Hepatocyte (in vitro differentiated cells): Measurements from ENCODE around the gene CNTN4. TPM values are rescaled to one million over a fixed set of nuclear protein-coding genes. Genes with fewer than 3 reads are reported as not detected.

Experiments
- DNase-seq: peaks from one replicate; pipeline ENCODE4 v3.0.0-alpha.2; 2016; ENCODE audit warnings: low spot score
- H2AFZ ChIP-seq: fragments of 200-600 bp; sonication (generic); 2 replicates; pipeline ENCODE4 v1.6.0; 2016; ENCODE audit warnings: antibody characterized with exemption, mild to moderate bottlenecking
- H3K27ac ChIP-seq: fragments of 200-600 bp; sonication (generic); 2 replicates; pipeline ENCODE4 v1.5.1; 2016; ENCODE audit warnings: mild to moderate bottlenecking
- H3K27me3 ChIP-seq: fragments of 200-600 bp; sonication (generic); 2 replicates; pipeline ENCODE4 v1.6.1; 2016
- H3K36me3 ChIP-seq: fragments of 200-600 bp; sonication (generic); replicated peaks from 2 replicates; pipeline ENCODE4 v1.5.1; 2016; ENCODE audit warnings: low read depth; ENCODE audit not compliant: insufficient read depth
- H3K4me1 ChIP-seq: fragments of 200-600 bp; sonication (generic); 2 replicates; pipeline ENCODE4 v1.5.1; 2016; ENCODE audit warnings: mild to moderate bottlenecking, moderate library complexity; ENCODE audit not compliant: insufficient read depth
- H3K4me2 ChIP-seq: fragments of 200-600 bp; sonication (generic); 2 replicates; pipeline ENCODE4 v1.6.0; 2016
- H3K4me3 ChIP-seq: fragments of 200-600 bp; sonication (generic); 2 replicates; pipeline ENCODE4 v1.5.1; 2016; ENCODE audit warnings: mild to moderate bottlenecking
- H3K79me2 ChIP-seq: fragments of 200-600 bp; sonication (generic); 2 replicates; pipeline ENCODE4 v1.6.0; 2017; ENCODE audit warnings: mild to moderate bottlenecking
- H3K9me2 ChIP-seq: fragments of 200-600 bp; sonication (generic); replicated peaks from 2 replicates; pipeline ENCODE4 v1.6.0; 2017; ENCODE audit warnings: mild to moderate bottlenecking; ENCODE audit not compliant: insufficient read depth
- H3K9me3 ChIP-seq: fragments of 200-600 bp; sonication (generic); 2 replicates; pipeline ENCODE4 v1.5.1; 2016; ENCODE audit warnings: low read depth, mild to moderate bottlenecking
- H4K20me1 ChIP-seq: fragments of 200-600 bp; sonication (generic); 2 replicates; pipeline ENCODE4 v1.6.0; 2016; ENCODE audit warnings: mild to moderate bottlenecking; ENCODE audit not compliant: insufficient read depth, poor library complexity, severe bottlenecking
- EZH2 ChIP-seq: fragments of 200-600 bp; sonication (generic); IDR thresholded peaks from 2 replicates; pipeline ENCODE4 v1.6.1; 2016; ENCODE audit warnings: antibody characterized with exemption, mild to moderate bottlenecking, borderline replicate concordance
- EZH2phosphoT487 ChIP-seq: fragments of 200-600 bp; sonication (generic); IDR thresholded peaks from one replicate; pipeline ENCODE4 v1.6.1; 2018; ENCODE audit warnings: antibody characterized with exemption, mild to moderate bottlenecking, low read depth, moderate library complexity; ENCODE audit not compliant: unreplicated experiment, severe bottlenecking
- WGBS: methylation state at CpG from one replicate; pipeline ENCODE4 v1.1.6; 2016; ENCODE audit warnings: low lambda C conversion rate; ENCODE audit errors: missing lambda C conversion rate; 5-methylcytosine and 5-hydroxymethylcytosine counted together
- polyA plus RNA-seq: library from polyadenylated mRNA; unstranded; fragments of >200 nt; fragmentation: Nextera tagmentation; extraction: Ambion mirVana; gene quantifications from 2 replicates; pipeline ENCODE4 v1.2.1, GENCODE V29; 2016
- total RNA-seq: library from RNA; depleted of rRNA; stranded (reverse); fragments of >200 nt; gene quantifications from 2 replicates; pipeline ENCODE4 v1.2.3, GENCODE V29; 2014
- TF ChIP-seq, protein P1 (sequence below): fragments of 200-600 bp; sonication (generic); IDR thresholded peaks from 2 replicates; pipeline ENCODE4 v1.5.1; 2016; ENCODE audit warnings: antibody characterized with exemption, mild to moderate bottlenecking; ENCODE audit not compliant: poor library complexity

The CNTN4 gene
- total and polyA plus RNA-seq, 2 experiments from 2014 or later, result 17.6 to 30.3 TPM

DNA sequence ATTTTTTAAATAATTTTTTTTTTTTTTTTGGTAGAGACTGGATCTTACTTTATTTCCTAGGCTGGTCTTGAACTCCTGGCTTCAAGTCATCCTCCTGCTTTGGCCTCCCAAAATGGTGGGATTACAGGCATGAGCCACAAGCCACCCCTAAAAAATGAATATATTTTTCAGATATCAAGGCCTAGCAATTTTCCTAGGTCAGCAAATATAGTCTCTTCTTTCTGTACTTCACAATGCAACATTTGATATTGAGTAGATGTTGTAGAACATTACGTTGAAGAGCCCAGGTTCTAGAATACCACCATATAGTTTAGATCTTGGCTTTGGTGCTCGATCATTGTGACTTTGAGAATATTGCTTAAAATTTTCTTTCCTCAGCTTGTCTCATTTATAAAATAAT, 437.9 kb downstream of the CNTN4 start:
- 94% methylated on average over 2 of the region's 2 CpGs for WGBS
- no peaks in the 10 kb centered on the region for H3K27me3 ChIP-seq

DNA sequence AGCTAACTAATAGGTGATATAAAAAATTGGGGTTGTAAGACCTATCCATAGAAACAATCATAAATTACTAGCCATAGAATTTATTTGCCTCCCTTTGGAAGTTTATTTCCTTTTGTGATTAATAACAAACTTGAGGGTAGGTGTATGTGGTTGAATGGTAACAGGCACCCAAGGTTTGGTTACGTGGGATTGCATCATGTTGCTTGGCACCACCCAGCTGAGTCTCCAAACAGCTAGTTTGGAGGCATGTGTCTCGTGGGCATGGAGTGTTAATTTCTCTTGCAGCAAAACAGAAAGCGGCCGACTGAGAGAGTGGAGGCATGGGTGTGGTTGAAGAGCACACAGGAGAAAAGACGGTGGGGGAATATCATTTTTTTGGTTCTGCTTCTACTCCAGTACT, 441.4 kb downstream of the CNTN4 start:
- no peak overlapping the region for H3K4me2 ChIP-seq
- TF ChIP-seq, protein P1, sequence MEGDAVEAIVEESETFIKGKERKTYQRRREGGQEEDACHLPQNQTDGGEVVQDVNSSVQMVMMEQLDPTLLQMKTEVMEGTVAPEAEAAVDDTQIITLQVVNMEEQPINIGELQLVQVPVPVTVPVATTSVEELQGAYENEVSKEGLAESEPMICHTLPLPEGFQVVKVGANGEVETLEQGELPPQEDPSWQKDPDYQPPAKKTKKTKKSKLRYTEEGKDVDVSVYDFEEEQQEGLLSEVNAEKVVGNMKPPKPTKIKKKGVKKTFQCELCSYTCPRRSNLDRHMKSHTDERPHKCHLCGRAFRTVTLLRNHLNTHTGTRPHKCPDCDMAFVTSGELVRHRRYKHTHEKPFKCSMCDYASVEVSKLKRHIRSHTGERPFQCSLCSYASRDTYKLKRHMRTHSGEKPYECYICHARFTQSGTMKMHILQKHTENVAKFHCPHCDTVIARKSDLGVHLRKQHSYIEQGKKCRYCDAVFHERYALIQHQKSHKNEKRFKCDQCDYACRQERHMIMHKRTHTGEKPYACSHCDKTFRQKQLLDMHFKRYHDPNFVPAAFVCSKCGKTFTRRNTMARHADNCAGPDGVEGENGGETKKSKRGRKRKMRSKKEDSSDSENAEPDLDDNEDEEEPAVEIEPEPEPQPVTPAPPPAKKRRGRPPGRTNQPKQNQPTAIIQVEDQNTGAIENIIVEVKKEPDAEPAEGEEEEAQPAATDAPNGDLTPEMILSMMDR, result no peak
- no peak for TF ChIP-seq EZH2
- no peak for TF ChIP-seq EZH2phosphoT487
- H3K4me3 ChIP-seq, result no peak overlapping the region
- no peaks in the 10 kb centered on the region for H3K9me3 ChIP-seq
- no peaks in the 10 kb centered on the region for H3K9me2 ChIP-seq
- no peak for DNase-seq
- WGBS, result 89% methylated on average over 5 of the region's 5 CpGs
- H3K79me2 ChIP-seq, result no peaks in the 10 kb centered on the region
- H2AFZ ChIP-seq, result no peak overlapping the region
- H3K4me1 ChIP-seq, result no peaks in the 10 kb centered on the region
- no peak overlapping the region for H3K27ac ChIP-seq
- no peaks in the 10 kb centered on the region for H4K20me1 ChIP-seq
- H3K27me3 ChIP-seq, result no peaks in the 10 kb centered on the region
- H3K36me3 ChIP-seq, result no peaks in the 10 kb centered on the region

More for the DNA sequence above, 437.9 kb downstream of the CNTN4 start:
- Histone ChIP-seq H3K9me3 (no peaks in the 10 kb centered on the region), H3K79me2 (no peaks in the 10 kb centered on the region), H2AFZ (no peak overlapping the region), H3K36me3 (no peaks in the 10 kb centered on the region), H3K27ac (no peak overlapping the region), H3K9me2 (no peaks in the 10 kb centered on the region), H3K4me1 (no peaks in the 10 kb centered on the region), H3K4me2 (no peak overlapping the region), H4K20me1 (no peaks in the 10 kb centered on the region), H3K4me3 (no peak overlapping the region)
- DNase-seq, result no peak
- TF ChIP-seq EZH2, result no peak
- no peak for TF ChIP-seq EZH2phosphoT487
- TF ChIP-seq, protein P1, result no peak

DNA sequence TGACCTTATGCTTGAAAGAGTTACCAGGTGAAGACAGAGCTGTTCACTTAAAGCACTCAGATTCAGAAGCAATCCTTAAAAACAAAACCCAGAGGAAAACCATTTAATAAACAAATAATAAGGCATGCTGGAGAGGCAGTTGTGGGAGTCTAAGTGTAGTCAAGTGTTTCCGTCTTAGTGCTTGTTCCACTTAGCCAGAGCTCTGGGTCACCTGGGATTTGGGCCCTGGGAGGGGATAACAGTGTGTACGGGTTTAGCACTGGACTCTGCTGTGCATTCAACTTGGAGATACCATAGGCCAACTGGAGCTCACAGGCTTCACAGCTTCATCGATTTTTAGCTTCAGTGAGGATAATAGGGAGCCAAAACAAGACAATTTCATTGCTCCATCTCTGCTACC, 444.6 kb downstream of the CNTN4 start:
- TF ChIP-seq, protein P1, result no peak
- no peak for TF ChIP-seq EZH2
- no peak for TF ChIP-seq EZH2phosphoT487
- Histone ChIP-seq H3K36me3 (no peaks in the 10 kb centered on the region), H3K79me2 (no peaks in the 10 kb centered on the region), H3K4me2 (no peak overlapping the region), H3K27me3 (no peaks in the 10 kb centered on the region), H3K4me3 (no peak overlapping the region), H3K9me2 (no peaks in the 10 kb centered on the region), H3K4me1 (no peaks in the 10 kb centered on the region), H4K20me1 (no peaks in the 10 kb centered on the region), H3K27ac (no peak overlapping the region), H2AFZ (no peak overlapping the region), H3K9me3 (no peaks in the 10 kb centered on the region)
- no peak for DNase-seq
- WGBS, result 97% methylated on average over 3 of the region's 3 CpGs

DNA sequence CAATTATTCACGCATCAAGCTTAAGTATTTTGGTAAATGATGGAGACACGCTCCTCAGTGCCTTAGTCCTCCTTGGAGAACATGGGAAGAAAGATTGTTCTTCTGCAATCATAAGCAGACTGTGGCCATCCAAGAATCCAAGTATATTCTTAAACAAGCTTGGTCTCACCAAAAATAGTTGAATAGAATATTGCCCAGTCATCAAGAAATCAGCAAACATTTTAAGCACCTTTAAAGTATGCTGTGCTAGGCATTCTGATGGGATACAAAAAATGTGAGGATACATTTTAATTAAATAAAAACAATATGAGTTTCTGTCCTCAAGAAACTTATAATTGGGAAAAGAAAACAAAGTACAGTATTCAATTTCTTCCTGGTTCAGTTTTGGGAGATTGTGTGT, 445.5 kb downstream of the CNTN4 start:
- TF ChIP-seq EZH2phosphoT487, result no peak
- TF ChIP-seq, protein P1, result no peak
- no peak for TF ChIP-seq EZH2
- H3K36me3 ChIP-seq, result no peaks in the 10 kb centered on the region
- H3K9me2 ChIP-seq, result no peaks in the 10 kb centered on the region
- H3K9me3 ChIP-seq, result no peaks in the 10 kb centered on the region
- no peak overlapping the region for H3K4me3 ChIP-seq
- no peaks in the 10 kb centered on the region for H3K79me2 ChIP-seq
- no peaks in the 10 kb centered on the region for H3K4me1 ChIP-seq
- no peak overlapping the region for H2AFZ ChIP-seq
- no peaks in the 10 kb centered on the region for H3K27me3 ChIP-seq
- no peak overlapping the region for H3K4me2 ChIP-seq
- 93% methylated on average over 2 of the region's 2 CpGs for WGBS
- no peak overlapping the region for H3K27ac ChIP-seq
- DNase-seq, result no peak
- H4K20me1 ChIP-seq, result no peaks in the 10 kb centered on the region
